ENCODE results near the gene DBNL.

The DBNL gene

DNA sequence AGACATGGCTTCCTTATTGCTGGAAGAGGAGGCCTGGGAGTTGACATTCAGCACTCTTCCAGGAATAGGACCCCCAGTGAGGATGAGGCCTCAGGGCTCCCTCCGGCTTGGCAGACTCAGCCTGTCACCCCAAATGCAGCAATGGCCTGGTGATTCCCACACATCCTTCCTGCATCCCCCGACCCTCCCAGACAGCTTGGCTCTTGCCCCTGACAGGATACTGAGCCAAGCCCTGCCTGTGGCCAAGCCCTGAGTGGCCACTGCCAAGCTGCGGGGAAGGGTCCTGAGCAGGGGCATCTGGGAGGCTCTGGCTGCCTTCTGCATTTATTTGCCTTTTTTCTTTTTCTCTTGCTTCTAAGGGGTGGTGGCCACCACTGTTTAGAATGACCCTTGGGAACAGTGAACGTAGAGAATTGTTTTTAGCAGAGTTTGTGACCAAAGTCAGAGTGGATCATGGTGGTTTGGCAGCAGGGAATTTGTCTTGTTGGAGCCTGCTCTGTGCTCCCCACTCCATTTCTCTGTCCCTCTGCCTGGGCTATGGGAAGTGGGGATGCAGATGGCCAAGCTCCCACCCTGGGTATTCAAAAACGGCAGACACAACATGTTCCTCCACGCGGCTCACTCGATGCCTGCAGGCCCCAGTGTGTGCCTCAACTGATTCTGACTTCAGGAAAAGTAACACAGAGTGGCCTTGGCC is 16.6 kb downstream of the DBNL start:
- H3K4me3 ChIP-seq (ENCODE audit: control insufficient read depth, low read depth, low read length), result no peak overlapping the region
- no peak for DNase-seq (ENCODE audit: low read depth)
- TF ChIP-seq, protein P1, sequence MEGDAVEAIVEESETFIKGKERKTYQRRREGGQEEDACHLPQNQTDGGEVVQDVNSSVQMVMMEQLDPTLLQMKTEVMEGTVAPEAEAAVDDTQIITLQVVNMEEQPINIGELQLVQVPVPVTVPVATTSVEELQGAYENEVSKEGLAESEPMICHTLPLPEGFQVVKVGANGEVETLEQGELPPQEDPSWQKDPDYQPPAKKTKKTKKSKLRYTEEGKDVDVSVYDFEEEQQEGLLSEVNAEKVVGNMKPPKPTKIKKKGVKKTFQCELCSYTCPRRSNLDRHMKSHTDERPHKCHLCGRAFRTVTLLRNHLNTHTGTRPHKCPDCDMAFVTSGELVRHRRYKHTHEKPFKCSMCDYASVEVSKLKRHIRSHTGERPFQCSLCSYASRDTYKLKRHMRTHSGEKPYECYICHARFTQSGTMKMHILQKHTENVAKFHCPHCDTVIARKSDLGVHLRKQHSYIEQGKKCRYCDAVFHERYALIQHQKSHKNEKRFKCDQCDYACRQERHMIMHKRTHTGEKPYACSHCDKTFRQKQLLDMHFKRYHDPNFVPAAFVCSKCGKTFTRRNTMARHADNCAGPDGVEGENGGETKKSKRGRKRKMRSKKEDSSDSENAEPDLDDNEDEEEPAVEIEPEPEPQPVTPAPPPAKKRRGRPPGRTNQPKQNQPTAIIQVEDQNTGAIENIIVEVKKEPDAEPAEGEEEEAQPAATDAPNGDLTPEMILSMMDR (conservative IDR thresholded peaks at IDR 0.05; ENCODE audit: control insufficient read depth, insufficient read depth, low read depth, low read length), result no peak

DNA sequence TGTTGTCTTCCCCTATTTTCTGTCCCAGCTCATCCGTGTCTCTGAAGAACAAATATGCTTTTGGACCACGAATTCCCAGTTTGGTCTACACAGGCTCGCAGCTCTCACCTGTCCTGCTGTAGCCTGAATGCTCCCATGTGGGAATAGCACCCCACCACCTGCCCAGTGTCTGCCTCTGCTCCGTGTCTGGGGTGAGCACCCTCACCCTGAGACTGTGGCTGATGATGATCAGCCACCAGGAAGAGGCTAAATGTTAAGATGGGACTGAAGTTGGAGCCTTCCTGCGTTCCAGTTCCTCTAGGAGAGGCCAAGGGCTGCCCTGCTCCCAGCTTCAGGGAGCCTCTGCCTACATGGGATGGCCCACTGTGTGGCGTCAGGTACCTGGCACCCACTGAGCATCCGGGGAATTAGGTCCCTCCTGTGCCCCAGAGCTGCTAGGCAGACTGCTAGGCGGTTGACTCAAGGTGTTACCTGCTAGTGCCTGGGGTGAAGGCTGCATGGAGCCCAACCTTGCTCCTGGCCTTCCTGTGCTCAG is 17.2 kb downstream of the DBNL start:
- TF ChIP-seq, protein P1 (conservative IDR thresholded peaks at IDR 0.05; ENCODE audit: control insufficient read depth, insufficient read depth, low read depth, low read length), result no peak
- no peak overlapping the region for H3K4me3 ChIP-seq (ENCODE audit: control insufficient read depth, low read depth, low read length)
- no peak for DNase-seq (ENCODE audit: low read depth)

GRCh38 chr7:44062180-44062902 is 17.8 kb downstream of the DBNL start:
- DNase-seq (ENCODE audit: low read depth), result no peak
- H3K4me3 ChIP-seq (ENCODE audit: control insufficient read depth, low read depth, low read length), result no peak overlapping the region
- TF ChIP-seq, protein P1 (conservative IDR thresholded peaks at IDR 0.05; ENCODE audit: control insufficient read depth, insufficient read depth, low read depth, low read length), result no peak

- no peak for DNase-seq (ENCODE audit: low read depth)
- H3K4me3 ChIP-seq (ENCODE audit: control insufficient read depth, low read depth, low read length), result no peak overlapping the region
- TF ChIP-seq, protein P1 (conservative IDR thresholded peaks at IDR 0.05; ENCODE audit: control insufficient read depth, insufficient read depth, low read depth, low read length), result no peak
These were observed 18.4 kb downstream of the DBNL start for GRCh38 chr7:44062903-44063295.

GRCh38 chr7:44063547-44063893 is 19.0 kb downstream of the DBNL start:
- no peak for DNase-seq (ENCODE audit: low read depth)
- TF ChIP-seq, protein P1 (conservative IDR thresholded peaks at IDR 0.05; ENCODE audit: control insufficient read depth, insufficient read depth, low read depth, low read length), result no peak
- no peak overlapping the region for H3K4me3 ChIP-seq (ENCODE audit: control insufficient read depth, low read depth, low read length)

- no peak overlapping the region for H3K4me3 ChIP-seq (ENCODE audit: control insufficient read depth, low read depth, low read length)
- TF ChIP-seq, protein P1 (conservative IDR thresholded peaks at IDR 0.05; ENCODE audit: control insufficient read depth, insufficient read depth, low read depth, low read length), result no peak
- no peak for DNase-seq (ENCODE audit: low read depth)
These were observed 19.6 kb downstream of the DBNL start for GRCh38 chr7:44063894-44064651.

Measured in fibroblast of mammary gland (primary cell).